Neural progenitor cell (in vitro differentiated cells): ENCODE results near the gene DSCAML1. TPM values are rescaled to one million over a fixed set of nuclear protein-coding genes. Genes with fewer than 3 reads are reported as not detected.

Experiments
- DNase-seq: peaks from one replicate; pipeline ENCODE4 v3.0.0-alpha.2; 2016; ENCODE audit warnings: low spot score
- H2AFZ ChIP-seq: fragments of 200-600 bp; sonication (generic); replicated peaks from 2 replicates; pipeline ENCODE4 v1.6.1; 2016; ENCODE audit warnings: antibody characterized with exemption
- H3F3A ChIP-seq: fragments of 200-600 bp; sonication (generic); 2 replicates; pipeline ENCODE4 v1.6.1; 2016; ENCODE audit warnings: antibody characterized with exemption, low read depth
- H3K27ac ChIP-seq: fragments of 200-600 bp; sonication (generic); 2 replicates; pipeline ENCODE4 v1.5.1; 2016; ENCODE audit warnings: mild to moderate bottlenecking
- H3K27me3 ChIP-seq: fragments of 200-600 bp; sonication (generic); 2 replicates; pipeline ENCODE4 v1.6.1; 2016; ENCODE audit warnings: mild to moderate bottlenecking, moderate library complexity
- H3K36me3 ChIP-seq: fragments of 200-600 bp; sonication (generic); 2 replicates; pipeline ENCODE4 v1.5.1; 2016
- H3K4me1 ChIP-seq: fragments of 200-600 bp; sonication (generic); 2 replicates; pipeline ENCODE4 v1.6.1; 2016; ENCODE audit warnings: mixed run types
- H3K4me2 ChIP-seq: fragments of 200-600 bp; sonication (generic); 2 replicates; pipeline ENCODE4 v1.6.1; 2016
- H3K4me3 ChIP-seq: fragments of 200-600 bp; sonication (generic); 2 replicates; pipeline ENCODE4 v1.5.1; 2016
- H3K79me2 ChIP-seq: fragments of 200-600 bp; sonication (generic); 2 replicates; pipeline ENCODE4 v1.6.1; 2016; ENCODE audit warnings: low read depth
- H3K9ac ChIP-seq: fragments of 200-600 bp; sonication (generic); 2 replicates; pipeline ENCODE4 v1.6.1; 2016
- H3K9me3 ChIP-seq: fragments of 200-600 bp; sonication (generic); 2 replicates; pipeline ENCODE4 v1.5.1; 2016; ENCODE audit warnings: low read depth
- H4K20me1 ChIP-seq: fragments of 200-600 bp; sonication (generic); 2 replicates; pipeline ENCODE4 v1.6.1; 2016; ENCODE audit warnings: low read depth
- H3K27ac Mint-ChIP-seq: 3 replicates; pipeline ENCODE4 v1.8.0; 2021; ENCODE audit warnings: mixed read lengths
- H3K27me3 Mint-ChIP-seq: 2 replicates; pipeline ENCODE4 v1.8.0; 2022; ENCODE audit warnings: low read depth, mild to moderate bottlenecking, inconsistent platforms, moderate library complexity, mixed read lengths; ENCODE audit not compliant: insufficient read depth
- H3K36me3 Mint-ChIP-seq: 3 replicates; pipeline ENCODE4 v1.8.0; 2021; ENCODE audit warnings: mixed read lengths
- H3K4me1 Mint-ChIP-seq: 3 replicates; pipeline ENCODE4 v1.8.0; 2021; ENCODE audit warnings: mixed read lengths
- H3K4me3 Mint-ChIP-seq: 3 replicates; pipeline ENCODE4 v1.8.0; 2021; ENCODE audit warnings: mild to moderate bottlenecking, moderate library complexity, mixed read lengths
- H3K9me3 Mint-ChIP-seq: 3 replicates; pipeline ENCODE4 v1.8.0; 2020; ENCODE audit warnings: mixed read lengths
- EZH2 ChIP-seq: fragments of 200-600 bp; sonication (generic); IDR thresholded peaks from 2 replicates; pipeline ENCODE4 v1.6.1; 2017; ENCODE audit warnings: antibody characterized with exemption, mild to moderate bottlenecking, moderate library complexity
- EZH2phosphoT487 ChIP-seq: fragments of 200-600 bp; sonication (generic); IDR thresholded peaks from 2 replicates; pipeline ENCODE4 v1.6.1; 2017; ENCODE audit warnings: antibody characterized with exemption
- total RNA-seq: library from RNA; depleted of rRNA; stranded (reverse); fragments of >200 nt; gene quantifications from 2 replicates; pipeline ENCODE4 v1.2.3, GENCODE V29; 2015; ENCODE audit warnings: low replicate concordance
- TF ChIP-seq, protein P1 (sequence below): fragments of 200-600 bp; sonication (generic); IDR thresholded peaks from 2 replicates; pipeline ENCODE4 v1.5.1; 2017; ENCODE audit warnings: antibody characterized with exemption, mild to moderate bottlenecking

Gene DSCAML1
- total RNA-seq, 1 donor from 2014 or later = 0.06 TPM

GRCh38 chr11:117752721-117753237, 44.2 kb downstream of the DSCAML1 start:
- peaks cover 4% of the 10 kb centered on the region for H4K20me1 ChIP-seq

GRCh38 chr11:117752071-117752470, 44.9 kb downstream of the DSCAML1 start:
- Histone ChIP-seq H2AFZ (no peak overlapping the region), H3K4me1 (peaks cover 15% of the 10 kb centered on the region), H3K9ac (no peak overlapping the region), H3K9me3 (no peaks in the 10 kb centered on the region), H3K79me2 (no peaks in the 10 kb centered on the region), H3K4me2 (no peak overlapping the region), H3K27me3 (no peaks in the 10 kb centered on the region), H4K20me1 (peaks cover 4% of the 10 kb centered on the region), H3K4me3 (no peak overlapping the region), H3F3A (peaks cover 5% of the 10 kb centered on the region), H3K36me3 (no peaks in the 10 kb centered on the region), H3K27ac (no peak overlapping the region)
- peaks cover 46% of the 10 kb centered on the region for H3K4me1 Mint-ChIP-seq
- peak overlapping the region; percentile 29 for H3K27ac Mint-ChIP-seq
- peaks cover 3% of the 10 kb centered on the region for H3K9me3 Mint-ChIP-seq
- TF ChIP-seq, protein P1, sequence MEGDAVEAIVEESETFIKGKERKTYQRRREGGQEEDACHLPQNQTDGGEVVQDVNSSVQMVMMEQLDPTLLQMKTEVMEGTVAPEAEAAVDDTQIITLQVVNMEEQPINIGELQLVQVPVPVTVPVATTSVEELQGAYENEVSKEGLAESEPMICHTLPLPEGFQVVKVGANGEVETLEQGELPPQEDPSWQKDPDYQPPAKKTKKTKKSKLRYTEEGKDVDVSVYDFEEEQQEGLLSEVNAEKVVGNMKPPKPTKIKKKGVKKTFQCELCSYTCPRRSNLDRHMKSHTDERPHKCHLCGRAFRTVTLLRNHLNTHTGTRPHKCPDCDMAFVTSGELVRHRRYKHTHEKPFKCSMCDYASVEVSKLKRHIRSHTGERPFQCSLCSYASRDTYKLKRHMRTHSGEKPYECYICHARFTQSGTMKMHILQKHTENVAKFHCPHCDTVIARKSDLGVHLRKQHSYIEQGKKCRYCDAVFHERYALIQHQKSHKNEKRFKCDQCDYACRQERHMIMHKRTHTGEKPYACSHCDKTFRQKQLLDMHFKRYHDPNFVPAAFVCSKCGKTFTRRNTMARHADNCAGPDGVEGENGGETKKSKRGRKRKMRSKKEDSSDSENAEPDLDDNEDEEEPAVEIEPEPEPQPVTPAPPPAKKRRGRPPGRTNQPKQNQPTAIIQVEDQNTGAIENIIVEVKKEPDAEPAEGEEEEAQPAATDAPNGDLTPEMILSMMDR = no peak
- TF ChIP-seq EZH2 = no peak
- TF ChIP-seq EZH2phosphoT487 = no peak
- peaks cover 17% of the 10 kb centered on the region for H3K27me3 Mint-ChIP-seq
- H3K4me3 Mint-ChIP-seq = peak overlapping the region; percentile 50
- DNase-seq = no peak
- no peaks in the 10 kb centered on the region for H3K36me3 Mint-ChIP-seq

More at GRCh38 chr11:117752721-117753237, 44.2 kb downstream of the DSCAML1 start:
- H3K27ac Mint-ChIP-seq = peak overlapping the region; percentile 29
- no peak overlapping the region for H2AFZ ChIP-seq
- H3K4me3 ChIP-seq = no peak overlapping the region
- no peak overlapping the region for H3K4me2 ChIP-seq
- TF ChIP-seq, protein P1 = no peak
- no peak for TF ChIP-seq EZH2phosphoT487
- TF ChIP-seq EZH2 = no peak
- peaks cover 15% of the 10 kb centered on the region for H3K4me1 ChIP-seq
- no peaks in the 10 kb centered on the region for H3K36me3 ChIP-seq
- H3K9me3 ChIP-seq = no peaks in the 10 kb centered on the region
- no peaks in the 10 kb centered on the region for H3K36me3 Mint-ChIP-seq
- H3K9me3 Mint-ChIP-seq = peaks cover 3% of the 10 kb centered on the region
- peaks cover 5% of the 10 kb centered on the region for H3F3A ChIP-seq
- peak; percentile 34 for DNase-seq
- no peak overlapping the region for H3K4me3 Mint-ChIP-seq
- H3K4me1 Mint-ChIP-seq = peaks cover 41% of the 10 kb centered on the region
- no peaks in the 10 kb centered on the region for H3K27me3 ChIP-seq
- no peak overlapping the region for H3K9ac ChIP-seq
- no peaks in the 10 kb centered on the region for H3K79me2 ChIP-seq
- H3K27ac ChIP-seq = no peak overlapping the region
- H3K27me3 Mint-ChIP-seq = peaks cover 14% of the 10 kb centered on the region

GRCh38 chr11:117750916-117751662, 45.9 kb downstream of the DSCAML1 start:
- Histone ChIP-seq H3K27ac (no peak overlapping the region), H3K4me1 (peaks cover 15% of the 10 kb centered on the region), H3K36me3 (no peaks in the 10 kb centered on the region), H3K4me3 (no peak overlapping the region), H3K79me2 (no peaks in the 10 kb centered on the region), H2AFZ (no peak overlapping the region), H3K9ac (no peak overlapping the region), H3F3A (peaks cover 5% of the 10 kb centered on the region), H3K9me3 (no peaks in the 10 kb centered on the region), H4K20me1 (peaks cover 4% of the 10 kb centered on the region), H3K4me2 (no peak overlapping the region), H3K27me3 (no peaks in the 10 kb centered on the region)
- peaks cover 50% of the 10 kb centered on the region for H3K4me1 Mint-ChIP-seq
- TF ChIP-seq EZH2 = no peak
- TF ChIP-seq, protein P1 = no peak
- no peak for TF ChIP-seq EZH2phosphoT487
- H3K36me3 Mint-ChIP-seq = no peaks in the 10 kb centered on the region
- no peak for DNase-seq
- H3K9me3 Mint-ChIP-seq = peaks cover 3% of the 10 kb centered on the region
- H3K27ac Mint-ChIP-seq = peak overlapping the region; percentile 12
- H3K4me3 Mint-ChIP-seq = no peak overlapping the region
- H3K27me3 Mint-ChIP-seq = peaks cover 18% of the 10 kb centered on the region
